Measurements from ENCODE around the gene CHRNA7.

CHRNA7 gene

DNA sequence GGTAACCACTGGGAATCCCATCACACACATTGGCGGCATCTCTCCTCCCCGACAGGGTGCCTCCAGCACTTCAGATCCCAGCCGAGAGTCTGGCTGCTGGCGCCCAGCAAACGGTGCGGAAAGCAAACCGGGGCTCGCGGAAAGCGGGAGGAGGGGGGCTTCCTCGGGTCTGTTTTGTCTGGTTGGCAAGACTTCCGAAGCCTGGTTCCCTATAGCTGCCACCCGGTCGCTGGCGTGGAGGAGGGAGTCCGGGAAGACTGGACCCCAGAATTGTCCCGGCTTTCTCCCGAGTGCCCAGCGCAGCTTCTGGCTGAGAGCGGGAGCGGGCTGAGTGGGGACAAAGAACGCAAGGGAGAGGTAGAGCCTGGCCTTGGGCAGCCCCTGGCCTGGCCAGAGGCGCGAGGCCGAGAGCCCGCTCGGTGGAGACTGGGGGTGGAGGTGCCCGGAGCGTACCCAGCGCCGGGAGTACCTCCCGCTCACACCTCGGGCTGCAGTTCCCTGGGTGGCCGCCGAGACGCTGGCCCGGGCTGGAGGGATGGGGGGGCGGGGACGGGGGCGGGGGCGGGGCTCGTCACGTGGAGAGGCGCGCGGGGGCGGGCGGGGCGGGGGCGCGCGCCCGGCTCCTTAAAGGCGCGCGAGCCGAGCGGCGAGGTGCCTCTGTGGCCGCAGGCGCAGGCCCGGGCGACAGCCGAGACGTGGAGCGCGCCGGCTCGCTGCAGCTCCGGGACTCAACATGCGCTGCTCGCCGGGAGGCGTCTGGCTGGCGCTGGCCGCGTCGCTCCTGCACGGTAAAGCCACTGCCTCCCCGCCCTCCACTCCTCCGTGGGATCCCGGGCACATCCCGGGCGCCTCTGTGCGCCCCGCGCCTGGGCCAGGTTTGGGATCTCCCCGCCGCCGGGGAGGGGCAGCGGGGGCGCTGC is at the start of gene CHRNA7:
Gene CHRNA7, plus strand, starts transcription at position 654 of the 920 bp plus-strand sequence. Its CDS starts 80 bp downstream, at position 734.
- no peak for DNase-seq

DNA sequence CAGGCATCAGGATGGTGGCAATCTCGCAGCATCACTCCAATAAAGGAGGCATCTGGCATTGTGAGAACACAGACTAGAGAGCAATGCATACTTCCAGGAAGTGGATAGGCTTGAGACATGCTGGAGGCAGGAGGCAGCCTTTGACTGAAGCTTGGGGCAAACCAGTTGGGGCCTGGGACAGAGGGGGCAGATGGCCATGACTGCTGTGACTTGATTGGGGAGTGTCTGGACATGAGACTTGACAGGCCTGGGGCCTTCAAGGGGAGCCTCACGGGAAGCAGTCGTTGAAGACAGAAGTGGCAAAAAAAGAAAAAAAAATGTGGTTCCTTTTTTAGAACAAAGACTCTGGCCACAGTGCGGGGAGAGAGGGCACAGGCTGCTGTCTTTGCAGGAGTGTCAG is 44.7 kb upstream of the CHRNA7 start:
- DNase-seq: no peak

DNA sequence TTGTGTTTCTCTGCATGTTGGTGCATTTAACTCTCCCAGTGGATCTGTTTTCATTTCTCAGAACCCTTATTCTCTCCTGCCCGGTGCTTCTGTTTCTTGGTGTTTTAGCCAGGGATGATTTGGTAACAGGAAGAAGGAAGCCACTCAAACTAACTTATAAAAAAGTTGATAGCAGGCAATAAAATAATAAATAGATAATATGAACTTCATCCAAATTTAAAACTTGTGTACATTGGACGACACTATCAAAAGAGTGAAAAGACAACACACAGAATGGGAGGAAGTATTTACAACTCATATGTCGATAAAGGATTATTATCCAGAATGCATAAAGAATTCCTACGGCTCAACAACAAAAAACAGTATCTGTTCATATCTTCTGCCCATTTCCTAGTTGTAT is 37.3 kb upstream of the CHRNA7 start:
- no peak for DNase-seq

DNA sequence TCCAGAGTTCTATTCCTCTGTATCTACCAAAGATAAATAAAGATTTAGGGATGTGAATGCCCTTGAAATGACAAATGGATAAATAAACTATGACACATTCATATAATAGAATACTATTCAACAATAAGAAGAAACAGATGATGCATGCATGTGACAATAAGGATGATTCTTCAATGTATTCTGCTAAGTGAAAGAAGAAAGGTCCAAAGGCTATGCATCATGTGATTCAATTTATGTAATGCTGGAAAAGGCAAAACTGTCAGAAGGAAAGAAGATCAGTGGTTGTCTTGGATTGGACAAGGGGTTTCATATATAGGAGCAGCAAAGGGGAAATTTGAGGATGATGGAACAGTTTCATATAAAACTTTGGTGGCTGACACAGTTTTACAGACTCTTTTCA is 32.6 kb upstream of the CHRNA7 start:
- no peak for DNase-seq

DNA sequence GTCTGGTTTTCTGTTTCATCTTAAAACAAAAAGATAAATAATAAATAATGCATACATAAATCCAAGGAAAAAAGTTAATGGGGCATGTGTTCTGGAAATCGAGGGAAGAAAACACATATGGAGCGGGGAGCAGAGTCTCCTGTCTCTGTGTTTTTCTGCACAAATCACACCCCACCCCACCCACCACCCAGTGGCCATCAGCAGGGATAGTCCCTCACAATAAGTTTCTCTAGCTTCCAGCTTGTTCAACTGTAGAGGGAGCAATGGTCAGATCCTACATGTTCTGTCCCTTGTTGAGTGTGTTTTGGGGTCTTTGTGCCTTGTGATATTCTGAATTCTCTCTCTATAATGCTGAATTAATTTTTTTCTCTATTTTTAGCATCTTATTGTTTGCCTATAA is 26.8 kb upstream of the CHRNA7 start:
- DNase-seq: no peak

DNA sequence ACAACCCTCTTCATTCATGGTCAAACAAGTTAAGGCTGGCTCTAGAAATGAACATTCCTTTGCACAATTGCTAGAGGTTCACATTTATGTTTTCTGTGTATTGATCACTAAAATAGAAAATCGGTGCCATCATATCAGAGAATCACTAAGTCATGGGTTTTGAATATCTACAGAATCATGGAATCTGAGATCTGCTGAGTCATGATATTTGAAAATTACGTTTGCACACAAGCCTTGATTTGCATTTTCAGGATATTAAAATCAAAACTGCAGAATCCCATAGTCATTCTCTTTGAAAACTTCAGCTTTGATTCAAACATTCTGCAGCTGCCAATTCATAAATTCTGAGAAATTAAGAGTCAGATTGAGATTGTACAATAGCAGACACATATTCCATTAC is 26.1 kb upstream of the CHRNA7 start:
- no peak for DNase-seq

DNA sequence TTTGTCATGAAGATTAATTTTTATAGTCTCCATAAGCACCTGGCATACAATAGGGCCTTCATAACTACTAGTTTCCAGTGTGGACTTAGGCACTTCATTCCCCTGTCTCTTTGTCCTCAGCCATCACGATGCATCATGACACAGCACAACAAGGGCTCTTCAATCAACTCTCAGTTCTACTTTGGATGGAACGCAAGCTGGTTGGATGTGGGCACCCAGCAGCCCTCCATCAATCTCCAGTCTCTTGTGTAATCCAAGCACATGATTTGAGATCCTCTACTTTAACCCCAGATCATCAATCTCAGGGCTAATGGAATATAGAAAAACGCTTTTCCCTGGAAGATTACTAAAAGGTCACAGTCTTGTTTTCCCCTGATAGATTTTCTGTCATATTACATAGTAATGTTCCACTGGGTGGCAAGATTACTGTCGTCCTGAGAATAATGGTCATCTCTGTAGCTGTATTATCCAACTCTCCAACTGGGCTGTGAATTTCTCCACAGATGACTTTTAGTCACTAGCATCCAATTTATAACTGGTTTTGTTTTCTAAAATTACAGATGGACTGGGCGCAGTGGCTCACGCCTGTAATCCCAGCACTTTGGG is 22.9 kb upstream of the CHRNA7 start:
- no peak for DNase-seq

DNA sequence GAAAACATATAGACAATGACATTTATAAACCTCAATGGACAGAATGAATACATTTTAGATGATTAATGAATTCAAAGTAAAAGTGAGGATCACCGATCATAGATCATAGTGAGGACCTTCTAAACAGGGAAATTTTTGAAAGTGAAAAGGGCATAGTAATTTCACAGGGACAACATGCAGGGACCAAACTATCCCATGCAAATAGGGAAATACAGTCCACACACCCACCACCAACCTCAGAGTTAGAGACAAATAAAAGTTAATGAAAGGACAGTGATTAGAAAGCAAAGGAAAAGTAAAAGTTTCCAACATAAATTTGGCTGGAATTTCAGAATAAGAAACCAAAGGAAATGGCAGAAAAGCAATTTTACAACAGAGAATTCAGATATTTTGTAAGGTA is 15.4 kb upstream of the CHRNA7 start:
- no peak for DNase-seq

DNA sequence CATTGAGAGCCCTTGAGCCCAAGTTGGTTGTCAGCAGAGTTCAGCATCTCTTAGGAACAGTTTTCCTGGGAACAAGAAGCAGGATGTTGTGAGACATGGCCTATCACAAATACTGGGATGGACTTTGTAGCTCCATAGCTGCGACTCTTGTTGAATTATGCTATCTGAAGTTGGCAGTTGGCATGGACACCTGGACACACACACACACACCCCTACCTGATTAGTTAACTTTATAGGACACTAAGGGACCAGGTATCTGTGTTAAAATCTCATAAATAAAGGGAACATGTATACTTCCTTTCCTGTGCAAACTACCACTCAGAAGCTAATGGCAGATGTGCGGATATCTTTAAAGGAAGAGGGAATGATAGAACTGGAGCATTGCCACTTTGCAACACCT is 10.2 kb upstream of the CHRNA7 start:
- DNase-seq: no peak

DNA sequence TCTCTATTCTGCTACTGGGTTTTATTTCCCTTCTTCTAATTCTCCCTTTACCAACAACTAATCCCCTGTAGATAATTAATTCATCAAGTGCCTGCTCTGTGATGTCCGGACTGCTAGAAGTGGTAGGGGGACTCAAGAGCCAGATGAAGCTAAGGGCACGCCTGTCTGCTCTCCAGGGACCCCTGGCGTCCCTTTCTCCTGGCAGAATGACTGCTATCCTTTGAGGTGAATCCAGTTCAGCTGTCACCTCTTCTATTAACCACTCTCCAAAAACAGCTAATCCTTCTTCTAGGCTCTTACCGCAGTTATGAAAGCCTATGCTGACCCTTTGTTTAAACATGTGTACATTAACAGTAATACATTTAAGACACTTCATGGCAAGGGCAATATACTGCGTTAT is 1.4 kb upstream of the CHRNA7 start:
- DNase-seq: no peak

DNA sequence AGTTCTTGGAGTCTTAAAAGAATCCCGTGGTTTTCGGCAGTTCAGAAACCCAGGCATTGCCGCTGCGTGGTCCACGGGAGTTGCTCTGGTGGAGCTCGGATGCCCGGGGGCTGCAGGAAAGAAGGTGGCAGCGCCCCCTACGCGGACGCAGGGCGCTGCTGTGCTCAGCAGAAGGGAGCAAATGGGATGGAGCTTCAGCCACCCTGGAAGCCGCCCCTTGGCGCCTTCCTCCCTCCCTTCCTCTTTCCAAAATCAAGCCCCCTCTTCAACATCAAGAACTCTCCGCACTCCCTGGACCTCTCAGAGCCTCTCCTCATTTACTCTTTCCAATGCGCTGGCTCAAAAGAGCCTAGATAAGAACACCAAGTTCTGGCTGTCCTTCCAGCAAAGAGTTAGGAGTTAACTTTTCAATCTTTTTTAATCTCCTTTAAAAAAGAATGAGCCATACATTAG is 880 bp upstream of the CHRNA7 start:
- no peak for DNase-seq

DNA sequence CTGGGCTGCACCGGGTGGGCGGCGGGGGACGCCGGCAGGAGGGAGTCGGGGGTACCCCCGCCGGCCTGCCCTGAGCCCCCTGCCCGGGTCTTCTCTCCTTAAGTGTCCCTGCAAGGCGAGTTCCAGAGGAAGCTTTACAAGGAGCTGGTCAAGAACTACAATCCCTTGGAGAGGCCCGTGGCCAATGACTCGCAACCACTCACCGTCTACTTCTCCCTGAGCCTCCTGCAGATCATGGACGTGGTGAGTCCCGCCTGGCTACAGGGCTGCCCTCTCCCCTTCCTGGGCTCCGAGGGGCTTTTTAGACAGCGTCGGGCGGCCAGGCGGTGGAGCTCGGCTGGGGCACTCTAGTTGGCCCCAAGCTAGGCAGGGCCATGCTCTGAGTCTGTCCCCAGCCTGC is 480 bp downstream of the CHRNA7 start:
- no peak for DNase-seq

DNA sequence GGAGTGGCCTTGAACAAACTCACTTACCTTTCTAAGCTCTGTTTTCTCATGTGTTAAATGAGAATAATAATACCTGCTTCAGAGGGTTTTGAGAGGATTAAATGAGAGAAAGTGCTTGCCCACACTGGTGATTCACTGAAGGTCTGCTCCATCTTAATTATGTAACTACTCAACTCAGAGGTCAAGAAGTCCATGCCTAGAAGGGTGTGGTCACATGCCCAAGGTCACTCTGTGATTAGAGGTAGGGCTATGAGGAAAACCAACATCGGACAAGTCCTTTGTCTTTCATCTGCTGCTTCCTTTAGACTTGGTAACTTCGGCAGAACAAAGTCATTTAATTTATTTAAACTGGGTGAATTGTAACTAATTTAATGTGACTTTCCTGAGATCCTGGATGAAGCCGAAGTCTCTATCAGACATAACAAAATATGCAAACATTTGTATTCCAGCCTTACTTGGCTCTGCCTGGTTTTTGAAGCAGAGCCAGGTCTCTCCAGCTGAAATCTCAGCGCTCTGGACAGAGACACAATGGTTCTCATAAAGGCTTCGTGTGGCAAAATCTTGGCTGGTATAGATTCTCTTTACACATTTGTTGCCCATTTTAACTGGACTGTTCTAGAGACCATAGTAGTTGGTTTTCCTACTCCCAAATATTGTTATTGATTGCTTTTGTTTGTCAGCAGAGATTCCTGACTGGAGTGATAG is 3.0 kb downstream of the CHRNA7 start:
- DNase-seq: no peak

DNA sequence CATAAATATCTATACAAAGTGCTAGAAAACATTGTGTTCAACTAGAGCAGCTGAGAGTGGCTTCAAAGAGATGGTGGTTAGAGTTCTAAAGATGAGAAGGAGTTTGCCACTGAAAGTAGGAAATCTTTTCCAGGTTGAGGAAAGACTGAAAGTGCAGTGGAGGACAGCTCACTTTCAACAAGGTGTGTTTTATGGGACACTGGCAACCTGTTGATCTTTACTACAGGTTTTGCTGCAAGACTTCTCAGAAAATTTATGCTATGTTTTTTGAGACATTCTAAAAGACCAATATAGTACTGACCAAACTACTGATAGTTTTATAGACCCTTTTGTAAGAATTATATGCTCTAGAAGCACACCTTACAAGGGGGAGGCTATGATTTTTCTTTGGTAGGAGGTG is 3.8 kb downstream of the CHRNA7 start:
- no peak for DNase-seq

DNA sequence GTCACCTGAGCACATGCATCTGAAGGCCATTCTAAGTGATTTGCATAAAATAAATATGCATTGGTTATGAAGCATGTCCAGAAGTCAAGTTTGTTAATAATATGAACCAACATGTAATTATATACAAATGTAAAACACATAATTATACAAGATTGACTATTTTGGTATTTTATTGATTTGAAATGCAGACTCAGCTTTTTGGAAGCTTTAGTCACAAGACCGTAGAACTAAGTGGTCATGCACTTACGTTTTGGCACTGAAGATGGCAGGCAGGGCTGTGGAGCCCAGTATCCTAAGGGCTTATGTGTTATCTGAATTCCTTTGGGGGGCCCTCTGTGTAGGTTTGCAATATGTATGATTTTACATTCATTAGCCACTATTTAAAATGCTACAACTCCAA is 5.0 kb downstream of the CHRNA7 start:
- no peak for DNase-seq

DNA sequence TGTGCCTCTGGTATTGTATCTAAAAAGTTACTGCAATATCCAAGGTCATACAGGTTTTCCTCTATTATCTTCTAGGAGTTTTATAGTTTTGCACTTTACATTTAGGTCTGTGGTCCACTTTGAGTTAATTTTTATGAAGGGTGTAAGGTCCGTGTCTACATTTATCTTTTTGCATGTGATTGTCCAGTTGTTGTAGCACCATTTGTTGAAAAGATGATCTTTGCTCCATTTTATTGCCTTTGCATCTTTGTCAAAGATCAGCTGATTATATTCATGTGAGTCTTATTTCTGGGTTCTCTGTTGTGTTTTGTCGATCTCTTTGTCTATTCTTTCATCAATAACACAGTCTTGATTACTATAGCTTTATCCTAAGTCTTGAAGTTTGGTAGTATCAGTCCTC is 6.7 kb downstream of the CHRNA7 start:
- DNase-seq: no peak

DNA sequence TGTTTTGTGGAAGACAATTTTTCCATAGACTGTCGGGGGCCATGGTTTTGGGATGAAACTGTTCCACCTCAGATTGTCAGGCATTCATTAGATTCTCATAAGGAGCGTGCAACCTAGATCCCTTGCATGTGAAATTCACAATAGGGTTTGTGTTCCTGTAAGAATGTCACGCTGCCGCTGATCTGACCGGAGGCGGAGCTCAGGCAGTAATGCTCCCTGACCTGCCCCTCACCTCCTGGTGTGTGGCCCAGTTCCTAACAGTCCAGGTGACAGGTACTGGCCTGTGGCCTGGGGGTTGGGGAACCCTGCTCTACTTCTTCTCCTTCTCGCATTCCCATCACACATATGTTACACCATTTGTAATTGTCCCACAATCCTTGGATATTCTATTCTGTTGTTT is 11.0 kb downstream of the CHRNA7 start:
- no peak for DNase-seq

DNA sequence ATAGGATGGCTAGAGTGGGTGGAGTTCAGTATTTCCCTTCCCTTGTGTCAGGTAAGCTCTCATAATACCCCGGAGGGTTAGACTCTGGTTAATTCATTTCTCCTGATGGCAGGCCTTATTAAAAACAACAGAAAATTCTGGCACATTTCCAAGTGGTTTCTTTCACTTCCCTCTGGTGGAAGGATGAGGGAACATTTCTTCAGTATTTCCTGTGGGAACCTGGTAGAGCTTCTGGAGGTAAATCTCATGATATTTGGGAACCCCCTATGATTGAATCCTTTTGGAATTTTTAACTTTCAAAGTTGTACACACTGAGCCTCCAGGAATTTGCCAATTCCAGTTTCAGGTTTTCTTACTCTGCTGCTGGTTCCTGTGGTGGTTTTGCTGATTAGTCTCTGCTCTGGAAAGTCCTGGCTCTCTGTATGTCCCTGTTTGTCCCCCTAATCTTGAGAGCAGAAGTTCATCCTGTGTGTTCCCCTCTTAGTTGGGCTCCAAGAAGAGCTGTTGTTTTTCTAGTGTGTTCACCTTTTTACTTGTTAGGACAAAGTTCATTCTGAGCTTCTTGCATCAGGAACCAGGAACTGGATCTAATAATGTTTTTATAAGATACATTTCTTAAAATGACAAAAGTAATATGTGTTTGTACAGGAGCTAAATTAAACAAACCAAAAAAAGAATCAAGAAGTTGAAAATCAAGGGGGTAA is 12.1 kb downstream of the CHRNA7 start:
- DNase-seq: no peak

DNA sequence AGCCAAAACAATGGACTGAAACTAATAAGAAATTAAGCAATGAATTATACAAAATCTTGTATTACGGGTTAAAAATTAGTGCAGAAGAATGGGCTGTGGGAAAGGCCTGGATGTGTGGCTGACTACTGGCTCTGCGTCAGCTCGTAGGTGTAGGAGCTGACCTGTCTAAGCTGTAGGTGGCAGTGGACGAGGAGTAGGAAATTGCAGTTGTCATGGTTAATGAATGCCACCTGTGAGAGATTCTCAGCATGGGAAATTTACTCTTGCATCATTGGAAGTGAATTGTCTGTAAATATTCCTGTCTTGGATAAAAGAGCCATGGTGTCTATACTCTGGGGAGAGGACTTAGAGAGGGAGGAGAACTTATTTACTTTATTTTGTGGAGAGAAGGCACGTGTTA is 23.4 kb downstream of the CHRNA7 start:
- no peak for DNase-seq

DNA sequence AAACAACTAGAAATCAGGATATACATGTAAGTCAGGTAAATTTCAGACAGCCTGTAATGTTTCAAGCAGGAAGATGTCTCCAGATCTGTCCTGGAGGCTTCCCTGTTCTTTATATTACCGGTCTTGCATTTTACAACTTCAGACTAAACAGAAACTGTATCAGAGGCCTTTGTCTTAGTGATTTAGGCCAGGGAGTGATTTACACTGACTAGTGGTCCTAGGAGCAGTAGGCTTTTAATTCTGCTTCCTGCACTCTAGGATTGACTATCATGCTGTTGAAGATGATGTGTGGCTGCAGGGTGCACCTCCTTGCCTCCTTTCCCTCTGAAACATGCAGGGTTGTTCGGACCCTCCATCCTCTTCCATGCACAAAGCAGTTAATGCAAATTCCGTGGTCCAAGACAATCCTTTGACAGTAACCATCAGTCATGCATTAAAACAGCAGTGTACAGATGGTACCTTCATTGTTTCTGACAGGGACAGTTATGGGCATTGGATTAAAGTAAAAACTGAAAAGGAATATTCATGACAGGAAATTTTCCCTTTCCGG is 27.6 kb downstream of the CHRNA7 start:
- no peak for DNase-seq

DNA sequence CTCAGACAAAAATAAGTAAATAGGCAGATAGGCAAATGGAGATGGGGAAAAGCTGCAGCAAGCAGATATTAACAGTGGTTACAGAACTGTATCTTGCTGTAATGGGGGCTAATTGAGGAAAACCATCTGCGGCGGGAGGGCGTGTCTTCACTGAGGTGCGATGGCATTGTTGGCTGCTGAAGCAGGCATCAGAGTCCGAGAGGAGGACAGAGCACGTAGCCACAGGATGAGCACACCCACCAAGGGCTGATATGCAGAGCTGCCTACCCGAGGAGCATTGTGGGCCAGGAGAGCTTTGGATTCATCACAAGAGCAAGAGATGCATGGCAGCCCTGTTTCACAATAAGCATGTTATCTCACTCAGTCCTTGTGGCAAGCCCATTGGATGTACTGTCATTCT is 30.4 kb downstream of the CHRNA7 start:
- no peak for DNase-seq

DNA sequence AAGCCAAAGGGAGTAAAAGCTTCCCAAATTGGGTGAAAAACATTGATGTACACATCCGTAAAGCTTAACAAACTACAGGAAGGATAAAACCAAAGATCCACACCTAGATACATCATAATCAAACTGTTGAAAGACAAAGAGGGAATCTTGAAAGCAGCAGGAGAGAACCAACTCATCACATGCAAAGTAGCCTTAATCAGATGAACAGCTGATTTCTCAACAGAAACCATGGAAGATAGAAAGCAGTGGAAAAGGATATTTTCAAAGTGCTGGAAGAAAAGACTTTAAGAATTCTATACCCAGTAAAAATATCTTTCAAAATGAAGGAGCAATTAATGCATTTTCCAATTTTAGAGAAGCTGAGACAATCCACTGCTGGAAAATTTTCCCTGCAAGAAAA is 36.8 kb downstream of the CHRNA7 start:
- no peak for DNase-seq

DNA sequence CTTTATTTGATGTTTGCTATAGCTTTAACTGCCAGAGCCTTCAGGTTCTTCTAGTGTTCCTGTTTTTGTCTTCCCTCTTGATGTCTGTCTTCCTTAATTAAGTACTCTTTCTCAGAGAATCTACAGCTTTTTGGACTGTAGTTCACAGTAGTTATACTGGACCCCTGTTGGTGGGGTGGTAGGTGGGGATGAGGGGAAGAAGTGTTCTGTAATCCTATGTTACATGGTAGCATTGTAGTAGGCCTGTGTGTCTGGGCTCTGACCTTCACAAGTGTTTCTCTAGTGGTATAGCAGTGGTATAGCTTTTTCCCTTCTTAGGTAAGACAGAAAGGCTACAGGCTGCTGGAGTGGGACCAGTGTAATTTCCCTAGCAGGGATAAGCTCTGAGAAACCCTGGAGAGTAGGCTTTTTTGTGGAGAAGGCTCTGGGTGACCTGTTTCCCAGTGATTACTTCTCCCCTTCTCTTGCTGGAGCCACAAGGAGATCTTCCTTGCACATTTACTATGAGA is 59.6 kb downstream of the CHRNA7 start:
- DNase-seq: no peak
